HG02798 (cell line): Measurements from ENCODE around the gene RAB3IL1.

ENCODE experiments used
- ATAC-seq: cut with Tn5 transposase; IDR thresholded peaks from one replicate; pipeline ENCODE4 v1.9.1; 2021; ENCODE audit warnings: mild to moderate bottlenecking; ENCODE audit not compliant: unreplicated experiment, poor library complexity

The RAB3IL1 gene

GRCh38 chr11:61907282-61907681, 10.1 kb downstream of the RAB3IL1 start:
- ATAC-seq = no peak

GRCh38 chr11:61906522-61906909, 10.8 kb downstream of the RAB3IL1 start:
- no peak for ATAC-seq

- no peak for ATAC-seq
Observed at GRCh38 chr11:61905801-61906521, 11.4 kb downstream of the RAB3IL1 start.

DNA sequence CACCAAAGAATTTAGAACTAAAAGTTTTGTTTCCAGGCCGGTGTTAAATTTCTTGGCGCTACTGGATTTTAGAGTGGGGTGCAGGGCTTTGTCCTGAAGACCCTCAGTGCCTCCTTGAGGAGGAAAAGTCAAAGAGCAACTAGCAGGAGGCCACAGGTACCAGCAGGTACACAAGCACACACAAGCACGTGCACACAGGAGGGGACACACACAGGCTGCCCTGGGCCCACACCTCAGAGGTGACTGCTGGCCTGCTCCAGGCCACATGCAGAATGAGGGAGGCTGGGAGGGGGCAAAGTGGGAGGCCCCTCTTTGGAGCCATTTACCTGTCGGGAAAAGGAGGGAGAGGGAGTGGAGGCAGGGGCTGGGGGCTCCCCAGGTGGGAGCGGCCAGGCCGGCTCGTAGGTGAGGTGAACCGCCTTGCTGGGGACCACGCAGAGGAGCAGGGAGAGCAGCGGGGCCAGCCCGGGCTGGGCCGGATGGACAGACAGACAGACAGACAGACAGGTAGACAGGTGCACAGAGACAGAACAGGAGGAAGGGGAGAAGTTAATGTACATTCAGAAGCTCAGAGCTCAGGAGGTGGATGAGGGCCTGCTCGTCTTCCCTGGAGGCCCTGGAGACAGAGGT, 12.2 kb downstream of the RAB3IL1 start:
- ATAC-seq = no peak

DNA sequence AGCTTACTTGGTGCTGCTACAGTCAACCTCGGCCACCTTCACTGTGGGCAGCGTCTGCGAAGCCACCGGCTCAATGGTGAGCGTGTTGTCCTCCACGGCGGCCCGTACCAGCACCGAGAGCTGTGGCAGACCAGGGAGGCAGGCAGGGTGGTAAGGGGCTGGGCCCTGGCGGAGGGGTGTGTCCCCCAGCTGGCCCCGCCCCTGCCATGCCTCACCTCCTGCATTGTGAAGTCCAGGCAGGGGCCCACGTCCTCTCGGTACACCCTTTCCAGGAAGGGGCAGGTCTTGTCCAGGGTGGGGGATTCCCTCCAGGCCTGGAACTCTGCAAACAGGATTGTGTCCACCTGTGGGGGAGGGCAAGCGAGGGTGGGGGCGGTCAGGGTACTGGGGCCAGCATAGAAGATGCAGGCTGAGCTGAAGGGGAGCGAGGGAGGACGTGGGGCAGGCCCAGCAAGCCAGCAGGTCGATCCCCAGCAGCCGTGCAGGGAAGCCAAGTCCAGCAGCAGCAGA, 12.8 kb downstream of the RAB3IL1 start:
- ATAC-seq = no peak

GRCh38 chr11:61903845-61904244, 13.5 kb downstream of the RAB3IL1 start:
- ATAC-seq = no peak

DNA sequence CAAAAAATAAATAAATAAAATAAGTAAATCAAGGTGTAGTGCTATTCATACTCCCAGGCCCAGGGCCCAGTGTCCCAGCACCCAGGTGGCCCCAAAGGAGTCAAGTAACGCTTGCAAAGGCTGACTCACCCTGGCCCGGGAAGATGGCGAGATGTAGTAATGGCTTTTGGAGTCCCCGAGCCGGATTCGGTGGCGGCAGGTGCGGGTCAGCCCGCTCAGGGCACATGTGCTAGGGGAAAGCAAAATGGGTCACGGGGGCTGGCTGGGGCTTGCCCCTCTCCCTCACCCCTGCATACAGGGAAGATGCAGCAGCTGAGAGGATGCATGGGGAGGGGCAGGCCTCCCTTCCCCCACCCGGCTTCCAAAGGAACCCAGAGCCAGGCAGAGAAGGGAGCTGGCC, 15.1 kb downstream of the RAB3IL1 start:
- no peak for ATAC-seq

GRCh38 chr11:61901397-61901796, 16.0 kb downstream of the RAB3IL1 start:
- ATAC-seq = no peak

DNA sequence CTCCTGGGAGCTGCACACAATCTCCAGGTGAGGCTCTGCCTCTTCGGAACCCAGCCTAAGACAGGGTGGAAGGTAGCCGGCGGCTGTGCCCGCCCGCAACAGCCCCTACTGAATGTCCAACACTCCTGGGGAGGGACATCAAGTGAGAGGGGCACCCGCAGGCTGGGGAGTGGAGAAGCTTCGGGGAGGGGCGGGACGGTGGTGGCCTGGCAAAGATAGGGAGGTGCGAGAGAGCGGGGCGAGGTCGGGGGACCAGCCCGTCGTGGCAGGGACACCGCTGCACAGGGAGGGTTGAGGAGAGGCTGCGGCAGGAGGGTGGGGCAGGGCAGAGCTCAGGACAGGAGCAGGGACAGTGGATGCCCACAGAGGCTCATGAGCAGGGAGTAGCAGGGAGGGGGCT, 17.1 kb downstream of the RAB3IL1 start:
- no peak for ATAC-seq

DNA sequence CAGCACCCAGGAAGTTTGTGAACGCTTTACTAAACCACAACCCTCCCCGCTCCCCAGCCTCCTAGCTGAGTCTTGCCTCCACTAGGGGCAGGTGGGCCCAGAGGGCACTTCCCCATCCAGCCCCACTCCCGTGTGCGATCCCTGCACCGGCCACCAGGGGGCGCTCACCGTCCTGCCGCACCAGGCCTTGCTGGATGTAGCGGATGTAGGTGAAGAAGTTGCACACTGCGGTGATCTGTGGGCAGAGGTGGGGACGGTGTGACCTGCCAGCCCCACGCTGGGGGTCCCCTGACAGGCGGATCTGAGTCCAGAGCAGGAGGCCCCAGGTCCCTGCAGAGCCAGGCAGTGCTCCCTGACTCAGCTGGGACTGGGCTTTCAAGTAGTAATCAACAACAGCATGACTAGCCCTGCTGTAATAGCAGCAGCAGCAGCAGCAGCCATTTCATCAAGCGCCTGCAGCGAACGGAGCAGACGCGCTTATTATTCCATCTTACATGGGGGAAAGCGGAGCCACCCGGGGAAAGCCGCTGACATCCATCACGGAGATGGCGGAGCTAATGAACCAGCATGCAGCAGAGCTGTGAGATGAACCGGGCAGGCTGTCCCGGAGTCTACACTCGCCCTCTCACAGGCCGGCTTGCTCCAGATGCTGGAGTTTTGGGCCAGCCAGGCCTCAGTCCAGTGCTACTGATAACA, 18.1 kb downstream of the RAB3IL1 start:
- ATAC-seq = peak; percentile 72

DNA sequence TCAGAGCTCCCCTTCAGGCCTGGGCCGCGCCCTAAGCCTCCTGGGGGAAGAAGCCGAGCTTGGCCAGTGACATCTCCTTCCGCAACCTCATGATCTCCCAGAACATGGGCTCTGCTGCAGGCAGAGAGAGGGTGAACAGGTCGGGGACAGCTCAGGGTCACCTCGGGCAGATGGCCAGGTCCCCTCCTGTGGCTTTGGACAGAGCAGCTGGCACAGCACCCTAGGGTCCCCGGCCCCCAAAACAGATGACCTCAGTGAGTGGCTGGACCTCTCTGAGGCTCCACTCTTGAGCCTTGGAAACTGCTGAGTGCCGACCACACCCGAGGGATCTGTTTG, 19.2 kb downstream of the RAB3IL1 start:
- ATAC-seq = no peak

DNA sequence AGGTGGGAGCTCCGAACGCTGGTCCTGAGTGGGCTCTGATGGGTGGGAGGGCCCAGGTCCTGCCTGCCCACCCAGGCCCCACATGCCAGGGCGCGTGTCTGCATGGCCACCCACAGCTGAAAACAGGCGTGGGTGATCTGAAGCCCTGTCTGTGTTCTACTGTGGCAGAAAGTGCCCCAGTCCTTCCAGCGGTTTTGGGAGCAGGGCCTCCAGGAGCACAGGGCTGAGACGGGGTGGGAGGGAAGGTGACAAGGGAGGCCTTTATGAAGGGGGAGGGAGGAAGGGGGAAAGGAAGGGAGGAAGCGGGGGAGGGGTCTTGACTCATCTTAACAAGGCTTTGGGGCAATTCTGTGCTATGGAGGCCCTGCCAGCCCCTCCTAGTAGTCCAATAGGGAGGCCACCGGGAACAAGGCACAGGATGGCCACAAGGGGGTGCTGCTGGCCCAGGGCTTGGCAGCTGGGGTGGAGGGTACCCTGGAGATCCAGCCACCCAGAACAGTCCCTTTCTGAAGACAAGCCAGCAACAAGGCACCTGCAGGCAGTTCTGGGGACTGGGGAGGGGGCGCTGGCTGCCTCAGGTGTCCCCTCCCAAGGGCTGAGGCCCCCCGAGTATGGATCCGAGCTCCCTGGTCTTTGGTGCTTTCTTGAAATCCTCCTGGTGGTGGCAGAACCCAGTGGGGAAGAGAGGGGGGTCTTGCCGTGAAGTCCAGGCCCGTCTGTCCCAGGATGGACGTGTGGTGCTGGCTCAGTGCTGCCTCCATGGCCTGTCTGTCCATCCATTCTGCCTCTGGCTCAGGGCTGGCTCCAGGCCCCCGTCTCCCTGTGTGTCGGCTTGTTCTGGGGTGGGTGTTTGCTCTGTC, 19.7 kb downstream of the RAB3IL1 start:
- ATAC-seq = peak; percentile 54

DNA sequence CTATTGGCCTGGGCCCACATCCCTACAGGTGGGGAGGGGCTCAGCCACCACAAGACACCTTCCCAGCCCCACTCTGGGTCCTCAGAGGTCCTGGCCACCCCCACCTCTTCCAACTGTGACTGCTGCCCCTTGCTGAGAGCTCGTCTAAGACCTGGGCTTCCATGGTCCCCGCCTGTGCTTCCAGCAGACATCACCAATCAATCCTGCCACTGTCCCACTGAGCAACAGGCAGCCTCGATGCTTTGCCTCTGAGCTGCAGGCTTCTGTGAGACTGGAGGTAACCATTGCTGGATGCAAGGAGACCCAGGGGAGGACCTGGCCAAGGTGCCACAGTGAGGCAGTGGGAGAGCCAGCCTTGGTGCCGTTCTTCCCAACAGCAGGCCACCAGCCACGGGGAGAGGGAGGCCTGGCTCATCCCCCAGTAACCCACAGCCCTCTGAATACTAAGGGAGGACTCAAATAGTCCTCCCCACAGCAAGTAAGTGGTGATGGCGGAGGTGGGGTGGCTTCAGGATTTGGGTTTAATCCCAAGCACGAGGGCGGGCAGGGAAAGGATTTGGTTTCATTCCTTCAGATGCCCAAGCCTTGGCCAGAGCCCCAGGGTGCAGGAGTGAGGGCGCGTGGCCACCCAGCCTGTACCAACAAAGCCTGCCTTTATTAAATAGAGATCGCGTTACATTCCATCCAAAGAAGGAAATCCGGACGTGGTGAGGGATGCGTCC, 20.5 kb downstream of the RAB3IL1 start:
- ATAC-seq = no peak

DNA sequence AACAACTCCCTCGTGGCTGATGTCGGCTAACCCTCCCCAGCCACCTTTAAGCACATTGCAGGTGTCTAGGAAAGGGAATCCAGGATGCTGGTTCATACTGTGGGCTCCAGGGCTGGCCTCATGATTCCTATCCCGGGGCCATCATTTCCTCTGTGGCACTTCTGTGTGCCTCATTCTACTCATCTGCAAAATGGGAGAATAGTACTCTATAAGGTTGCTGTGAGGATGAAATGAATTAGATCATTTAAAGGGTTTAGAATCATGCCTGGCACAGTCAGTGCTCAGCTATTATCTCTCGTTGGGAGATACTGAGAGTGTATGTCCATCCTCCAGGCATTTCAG, 21.7 kb downstream of the RAB3IL1 start:
- no peak for ATAC-seq

DNA sequence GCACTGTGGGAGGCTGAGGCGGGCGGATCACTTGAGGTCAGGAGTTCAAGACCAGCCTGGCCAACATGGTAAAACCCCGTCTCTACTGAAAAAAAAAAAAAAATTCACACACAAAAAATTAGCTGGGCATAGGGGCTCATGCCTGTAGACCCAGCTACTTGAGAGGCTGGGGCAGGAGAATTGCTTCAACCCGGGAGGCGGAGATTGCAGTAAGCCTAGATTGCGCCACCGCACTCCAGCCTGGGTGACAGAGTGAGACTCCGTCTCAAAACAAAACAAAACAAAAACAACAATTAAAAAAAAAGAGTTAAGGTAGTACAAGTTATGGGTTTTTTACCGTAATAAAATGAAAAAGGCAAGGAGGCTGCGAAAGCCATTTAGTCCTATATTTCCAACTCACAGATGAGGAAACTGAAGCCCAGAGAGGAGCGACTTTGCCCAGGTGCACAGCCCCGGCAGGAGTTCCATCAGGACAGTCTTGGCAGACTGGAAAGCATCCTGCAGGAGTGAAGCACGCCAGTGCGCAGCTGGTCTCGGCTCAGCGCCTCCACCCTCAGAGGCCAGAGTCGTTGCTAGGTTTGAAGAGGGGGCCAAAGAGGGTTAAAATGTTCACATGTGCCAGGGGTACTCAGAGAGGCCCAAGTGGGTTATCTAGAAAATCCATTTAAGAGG, 22.2 kb downstream of the RAB3IL1 start:
- ATAC-seq = no peak

- ATAC-seq = no peak
Observed at GRCh38 chr11:61893981-61894380, 23.4 kb downstream of the RAB3IL1 start.

- no peak for ATAC-seq
Observed at GRCh38 chr11:61892085-61892370, 25.3 kb downstream of the RAB3IL1 start.

GRCh38 chr11:61891331-61892084, 25.9 kb downstream of the RAB3IL1 start, which contains the start of gene FADS3:
TSS of gene FADS3 (minus strand) at chr11:61891545. CDS start at chr11:61891381, 164 bp downstream.
- ATAC-seq = peak; percentile 76
